GM21576 (cell line): ENCODE results near the gene CDK5RAP3.

Experiments
- ATAC-seq: cut with Tn5 transposase; IDR thresholded peaks from one replicate; pipeline ENCODE4 v1.9.1; 2021; ENCODE audit warnings: mild to moderate bottlenecking, moderate library complexity; ENCODE audit not compliant: unreplicated experiment

Gene CDK5RAP3

DNA sequence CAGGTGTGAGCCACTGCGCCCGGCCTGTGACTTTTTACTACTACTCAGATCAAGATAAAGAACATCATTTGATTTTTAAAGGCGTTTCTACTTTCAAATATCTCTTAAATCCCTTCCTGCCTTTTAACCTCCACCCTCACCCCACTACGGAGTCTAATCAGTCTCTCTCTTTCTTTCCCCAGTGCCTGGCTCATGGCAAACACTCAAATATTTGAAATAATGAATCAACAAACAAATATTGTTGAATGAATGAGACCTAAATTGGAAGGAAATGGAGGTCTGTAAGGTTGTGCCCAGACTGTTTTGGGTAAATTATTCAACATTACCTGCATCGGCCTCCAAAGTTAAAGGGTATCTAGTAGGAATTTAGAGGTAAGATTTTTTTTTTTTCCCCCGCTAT, 52.0 kb downstream of the CDK5RAP3 start:
- ATAC-seq: no peak

- ATAC-seq: no peak
These were observed 52.7 kb downstream of the CDK5RAP3 start for GRCh38 chr17:48023400-48024148.

DNA sequence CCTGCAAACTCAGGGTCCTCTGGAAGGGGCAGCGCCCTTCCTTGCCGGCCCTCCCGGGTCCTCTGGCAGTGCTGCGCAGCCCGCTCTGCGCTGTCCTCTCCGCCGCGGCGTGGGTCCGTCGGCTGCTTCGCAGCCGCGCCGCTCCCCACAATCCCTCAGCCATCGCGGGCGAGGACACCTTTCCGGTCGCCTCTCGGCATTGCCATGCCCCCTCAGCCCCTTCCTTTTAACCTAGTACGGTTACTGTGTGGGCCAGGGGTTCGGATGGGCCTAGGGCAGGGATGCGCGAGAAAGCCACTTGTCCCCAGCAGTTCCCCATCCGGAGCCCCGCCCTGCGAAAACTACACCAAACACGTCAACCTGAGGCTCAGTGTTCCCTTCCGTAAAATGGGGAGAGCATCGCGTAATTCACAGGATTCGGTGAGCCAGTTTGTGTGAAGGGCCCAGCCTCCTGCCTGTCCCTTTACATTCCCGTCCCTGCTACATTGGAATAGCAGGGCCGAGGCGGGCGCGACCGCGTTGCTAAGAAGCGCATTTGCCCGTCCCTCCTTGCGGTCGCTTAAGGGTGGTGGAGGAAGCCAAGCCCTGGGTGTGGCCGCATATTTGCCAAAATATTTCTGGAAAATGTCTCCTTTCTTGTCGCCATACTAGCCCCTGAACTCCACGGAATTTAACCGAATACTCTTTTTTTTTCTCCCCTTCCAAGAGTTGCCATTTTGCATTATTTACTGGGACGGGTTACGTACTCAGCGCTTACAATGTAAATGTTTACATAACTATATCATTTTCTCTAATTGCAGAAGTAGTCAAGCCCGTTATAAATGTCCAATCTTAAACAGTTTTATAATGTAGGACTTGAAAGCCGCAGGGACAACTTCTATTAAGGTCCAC, 53.5 kb downstream of the CDK5RAP3 start:
- ATAC-seq: no peak

GRCh38 chr17:48025040-48025903, 54.4 kb downstream of the CDK5RAP3 start:
- peak; percentile 76 for ATAC-seq

- ATAC-seq: no peak
These were observed 55.1 kb downstream of the CDK5RAP3 start for GRCh38 chr17:48025904-48026501.

GRCh38 chr17:48026502-48027321, 55.8 kb downstream of the CDK5RAP3 start:
- ATAC-seq: no peak

DNA sequence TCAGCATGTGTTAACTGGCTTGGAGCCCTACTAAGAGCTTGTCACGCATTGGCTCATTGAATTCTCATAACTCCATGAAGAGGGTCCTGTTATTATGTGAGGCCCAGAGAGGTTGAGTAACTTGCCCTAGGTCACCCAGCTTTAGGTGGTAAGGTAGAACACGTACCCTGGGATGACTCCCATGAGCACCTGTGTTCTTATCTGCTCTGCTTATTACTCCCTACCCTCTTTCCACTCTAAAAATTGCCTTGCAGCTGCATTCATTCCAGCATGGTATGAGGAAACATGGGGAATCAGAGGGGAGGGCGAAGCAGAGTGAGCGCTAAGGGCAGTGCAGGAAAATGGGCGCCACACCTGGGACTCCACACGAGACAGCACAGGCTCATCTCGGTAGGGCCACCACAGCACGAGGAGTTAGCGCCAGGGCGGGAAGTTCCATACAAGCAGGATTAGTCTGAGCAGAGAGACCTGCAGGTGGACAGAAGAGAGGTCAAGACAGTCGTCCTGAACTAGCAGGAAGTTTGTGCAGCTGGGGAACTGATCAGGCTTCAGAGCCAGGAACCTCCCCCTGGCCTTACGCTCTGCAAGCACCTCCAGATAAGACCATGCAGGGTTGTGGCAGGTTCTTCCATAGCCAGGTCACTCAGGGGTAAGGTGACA, 56.5 kb downstream of the CDK5RAP3 start:
- no peak for ATAC-seq

GRCh38 chr17:48028736-48029135, 57.8 kb downstream of the CDK5RAP3 start:
- no peak for ATAC-seq

DNA sequence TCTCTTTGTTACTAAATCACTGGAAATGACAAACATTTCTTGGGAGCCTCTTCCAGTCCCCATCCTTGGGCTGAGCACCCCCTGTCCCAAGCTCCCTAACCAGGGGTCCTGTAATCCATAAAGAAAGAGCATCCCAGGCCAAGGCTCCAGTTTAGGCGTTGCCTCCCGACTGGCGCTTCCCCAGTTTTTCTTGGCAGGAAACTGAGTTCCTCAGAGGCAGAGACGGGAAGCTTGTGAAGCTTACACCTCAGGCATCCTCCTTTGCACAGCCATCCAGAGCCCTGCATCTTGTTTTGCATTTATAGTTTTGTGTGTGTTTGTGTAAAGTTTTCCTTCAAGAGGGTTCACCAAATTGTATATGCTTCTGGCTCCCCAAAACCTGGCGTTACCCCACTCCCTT, 59.6 kb downstream of the CDK5RAP3 start:
- ATAC-seq: no peak
